OCI-LY7 (cell line): Measurements from ENCODE around the gene HPSE. TPM values are rescaled to one million over a fixed set of nuclear protein-coding genes. Genes with fewer than 3 reads are reported as not detected.

Experiments used
- BruUV-seq: library from RNA; stranded (reverse); fragments of 400-500 nt; replicated peaks from 2 replicates; lab custom pipeline; 2021; lab: Mats Ljungman, UMichigan
- CTCF ChIA-PET: fragments of 300-600 bp; sonication (Branson Sonifier 250); formaldehyde crosslinking; loops from one replicate; lab custom pipeline; 2022; ENCODE audit warnings: antibody characterized with exemption; ENCODE audit not compliant: unreplicated experiment; lab: Charles Lee
- POLR2A ChIA-PET: fragments of 300-600 bp; sonication (Branson Sonifier 250); formaldehyde crosslinking; loops from one replicate; lab custom pipeline; 2022; ENCODE audit warnings: antibody characterized with exemption; lab: Charles Lee
- DNase-seq: peaks from one replicate; pipeline ENCODE4 v3.0.0-alpha.2; 2015; ENCODE audit warnings: low spot score
- H2AFZ ChIP-seq: fragments of 200-600 bp; sonication (generic), shearing (Covaris generic); 2 replicates; pipeline ENCODE4 v1.6.1; 2014; ENCODE audit warnings: mild to moderate bottlenecking, antibody characterized with exemption, low read length, moderate library complexity
- H3K27ac ChIP-seq: fragments of 200-600 bp; sonication (generic); 2 replicates; pipeline ENCODE4 v1.5.1; 2014; ENCODE audit warnings: mixed run types, low read depth, mild to moderate bottlenecking, moderate library complexity, low read length, inconsistent platforms; ENCODE audit not compliant: poor library complexity, severe bottlenecking
- H3K36me3 ChIP-seq: fragments of 200-600 bp; sonication (generic); 2 replicates; pipeline ENCODE4 v1.6.1; 2014; ENCODE audit warnings: mild to moderate bottlenecking, antibody characterized with exemption, low read length, moderate library complexity, mixed read lengths; ENCODE audit not compliant: insufficient read depth
- H3K4me1 ChIP-seq: fragments of 200-600 bp; sonication (generic); 2 replicates; pipeline ENCODE4 v1.5.1; 2014; ENCODE audit warnings: mild to moderate bottlenecking, low read length; ENCODE audit not compliant: insufficient read depth, poor library complexity, severe bottlenecking
- H3K4me2 ChIP-seq: fragments of 200-600 bp; sonication (generic); 2 replicates; pipeline ENCODE4 v1.6.1; 2014; ENCODE audit warnings: mild to moderate bottlenecking, low read length
- H3K4me3 ChIP-seq: fragments of 200-600 bp; sonication (generic); 2 replicates; pipeline ENCODE4 v1.5.1; 2014; ENCODE audit warnings: mild to moderate bottlenecking, low read depth, low read length; ENCODE audit not compliant: poor library complexity, severe bottlenecking
- H3K79me2 ChIP-seq: fragments of 200-600 bp; sonication (generic); 2 replicates; pipeline ENCODE4 v1.6.1; 2016; ENCODE audit warnings: low read depth, mild to moderate bottlenecking, low read length, moderate library complexity, mixed read lengths; ENCODE audit not compliant: insufficient read depth
- H3K9me2 ChIP-seq: fragments of 200-600 bp; sonication (generic); 2 replicates; pipeline ENCODE4 v1.6.1; 2016; ENCODE audit warnings: mild to moderate bottlenecking, low read length, mixed read lengths; ENCODE audit not compliant: insufficient read depth
- H3K9me3 ChIP-seq: fragments of 200-600 bp; sonication (generic); 2 replicates; pipeline ENCODE4 v1.6.1; 2014; ENCODE audit warnings: mild to moderate bottlenecking, mixed run types, low read length, mixed read lengths
- H4K20me1 ChIP-seq: fragments of 200-600 bp; sonication (generic); 2 replicates; pipeline ENCODE4 v1.6.1; 2014; ENCODE audit warnings: mild to moderate bottlenecking, antibody characterized with exemption, low read length, moderate library complexity, mixed read lengths; ENCODE audit not compliant: insufficient read depth
- EZH2phosphoT487 ChIP-seq: fragments of 200-600 bp; sonication (generic); IDR thresholded peaks from 2 replicates; pipeline ENCODE4 v1.6.1; 2018; ENCODE audit warnings: low read depth, borderline replicate concordance, mild to moderate bottlenecking, mixed run types, antibody characterized with exemption, low read length, moderate library complexity, mixed read lengths
- intact Hi-C: fragments of 100-400 bp; cut with micrococcal nuclease; formaldehyde crosslinking; loops from one replicate; pipeline ENCODE4 v1.10.0; 2022; ENCODE audit not compliant: unreplicated experiment
- total RNA-seq, 2 experiments: library from RNA; depleted of rRNA in 1 of 2; stranded (reverse); fragments of >200 nt in 1 of 2; shearing (Covaris generic) in 1 of 2; gene quantifications; 2 replicates each; pipeline ENCODE4 v1.2.3, GENCODE V29; 2014 to 2022
- TF ChIP-seq, protein P1 (sequence below): fragments of 200-600 bp; sonication (generic); conservative IDR thresholded peaks from 2 replicates; pipeline ENCODE4 v1.5.1; 2014; ENCODE audit warnings: mild to moderate bottlenecking, antibody characterized with exemption, low read length, moderate library complexity, mixed read lengths

The HPSE gene
- total RNA-seq, 2 experiments from 2014 or later = 2.4 to 3.1 TPM

DNA sequence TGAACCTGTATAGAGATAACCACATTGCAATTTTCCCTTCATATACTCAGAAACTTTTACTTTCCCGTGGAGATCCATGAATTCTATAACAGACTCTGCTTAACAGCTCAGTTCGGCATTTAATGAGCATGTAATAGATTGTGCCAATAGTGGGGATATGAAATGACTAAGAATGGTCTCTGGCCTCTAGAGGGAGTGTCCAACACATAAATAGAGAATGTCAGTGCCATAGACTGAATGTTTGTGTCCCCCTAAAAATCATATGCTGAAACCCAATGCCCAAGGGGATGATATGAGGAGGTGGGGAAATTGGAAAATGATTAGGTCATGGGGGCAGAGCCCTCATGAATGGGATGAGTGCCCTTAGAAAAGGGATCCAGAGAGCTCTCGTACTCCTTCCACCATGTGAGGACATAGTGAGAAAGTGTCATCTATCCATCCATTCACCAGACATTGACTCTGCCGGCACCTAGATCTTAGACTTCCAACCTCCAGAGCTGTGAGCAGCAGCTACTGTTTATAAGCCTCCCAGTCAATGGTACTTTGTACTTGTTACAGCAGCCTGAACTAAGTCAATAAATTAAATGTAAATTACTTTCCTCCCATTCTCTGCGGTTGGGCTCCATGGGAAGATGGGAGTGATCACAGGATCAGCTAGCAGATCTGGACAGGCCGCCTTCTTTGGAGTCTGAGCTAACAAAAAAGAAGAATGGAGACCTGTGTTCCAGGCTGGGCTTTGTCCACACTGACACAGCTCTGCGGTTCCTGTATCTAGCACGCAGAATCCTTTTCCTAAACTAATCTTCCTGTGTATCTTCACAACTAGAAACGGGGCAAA is 28.1 kb upstream of the HPSE start:
- CTCF ChIA-PET = interaction anchor here (0.6 to 1.4 kb wide), 3 partner anchors 24 to 77 kb away, joined by 3 read pairs; no protein-coding TSS in a partner anchor
- no peak overlapping the region for H3K4me2 ChIP-seq
- peaks cover 20% of the 10 kb centered on the region for H3K4me1 ChIP-seq
- POLR2A ChIA-PET = interaction anchor here (1.5 kb wide), 1 partner anchor 42 kb away, joined by 4 read pairs; no protein-coding TSS in a partner anchor
- BruUV-seq = no TSS peak
- no peaks in the 10 kb centered on the region for H3K9me3 ChIP-seq
- H2AFZ ChIP-seq = peak overlapping the region; percentile 86
- H3K79me2 ChIP-seq = no peaks in the 10 kb centered on the region
- H3K9me2 ChIP-seq = no peaks in the 10 kb centered on the region
- no peak overlapping the region for H3K27ac ChIP-seq
- intact Hi-C loops = loop anchor here (1.0 to 5.0 kb wide), 4 partner anchors 95 to 278 kb away; partner anchors contain the start of genes HELQ and MRPS18C
- TF ChIP-seq EZH2phosphoT487 = no peak
- TF ChIP-seq, protein P1, sequence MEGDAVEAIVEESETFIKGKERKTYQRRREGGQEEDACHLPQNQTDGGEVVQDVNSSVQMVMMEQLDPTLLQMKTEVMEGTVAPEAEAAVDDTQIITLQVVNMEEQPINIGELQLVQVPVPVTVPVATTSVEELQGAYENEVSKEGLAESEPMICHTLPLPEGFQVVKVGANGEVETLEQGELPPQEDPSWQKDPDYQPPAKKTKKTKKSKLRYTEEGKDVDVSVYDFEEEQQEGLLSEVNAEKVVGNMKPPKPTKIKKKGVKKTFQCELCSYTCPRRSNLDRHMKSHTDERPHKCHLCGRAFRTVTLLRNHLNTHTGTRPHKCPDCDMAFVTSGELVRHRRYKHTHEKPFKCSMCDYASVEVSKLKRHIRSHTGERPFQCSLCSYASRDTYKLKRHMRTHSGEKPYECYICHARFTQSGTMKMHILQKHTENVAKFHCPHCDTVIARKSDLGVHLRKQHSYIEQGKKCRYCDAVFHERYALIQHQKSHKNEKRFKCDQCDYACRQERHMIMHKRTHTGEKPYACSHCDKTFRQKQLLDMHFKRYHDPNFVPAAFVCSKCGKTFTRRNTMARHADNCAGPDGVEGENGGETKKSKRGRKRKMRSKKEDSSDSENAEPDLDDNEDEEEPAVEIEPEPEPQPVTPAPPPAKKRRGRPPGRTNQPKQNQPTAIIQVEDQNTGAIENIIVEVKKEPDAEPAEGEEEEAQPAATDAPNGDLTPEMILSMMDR = peak; percentile 88
- H3K36me3 ChIP-seq = no peaks in the 10 kb centered on the region
- DNase-seq = peak; percentile 63
- no peaks in the 10 kb centered on the region for H4K20me1 ChIP-seq
- H3K4me3 ChIP-seq = no peak overlapping the region

DNA sequence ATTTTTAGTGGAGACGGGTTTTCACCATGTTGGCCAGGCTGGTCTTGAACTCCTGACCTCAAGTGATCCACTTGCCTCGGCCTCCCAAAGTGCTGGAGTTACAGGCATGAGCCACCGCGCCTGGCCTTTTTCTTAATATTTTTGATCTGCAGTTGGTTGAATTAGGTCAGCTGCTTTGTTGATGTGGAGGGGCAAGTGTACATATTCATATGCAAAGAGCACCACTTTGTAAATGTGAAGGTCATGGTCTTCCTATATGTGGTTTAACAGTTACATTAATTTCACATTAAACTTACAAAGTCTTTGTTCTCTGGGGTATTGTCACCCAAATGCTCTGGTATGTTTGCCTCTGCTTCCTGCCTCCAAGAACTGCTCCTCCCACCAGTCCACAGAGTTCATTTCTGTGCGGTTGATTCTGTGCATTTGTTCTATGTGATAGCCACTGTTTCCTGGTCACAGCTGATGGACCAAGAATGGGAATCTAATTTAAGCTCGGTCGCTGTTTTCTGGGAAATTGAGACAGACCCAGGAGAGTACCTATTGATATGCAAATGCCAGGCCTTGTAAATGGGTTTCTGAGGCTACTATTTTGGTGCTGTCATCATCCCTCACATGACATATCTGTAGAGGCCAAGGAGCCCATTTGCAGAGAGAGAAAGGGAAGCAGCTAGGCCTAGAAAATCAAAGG is 26.9 kb upstream of the HPSE start:
- Histone ChIP-seq H3K9me2 (no peaks in the 10 kb centered on the region), H3K36me3 (no peaks in the 10 kb centered on the region), H4K20me1 (no peaks in the 10 kb centered on the region), H2AFZ (peak overlapping the region; percentile 86), H3K4me1 (peaks cover 19% of the 10 kb centered on the region), H3K4me3 (no peak overlapping the region), H3K27ac (no peak overlapping the region), H3K79me2 (no peaks in the 10 kb centered on the region), H3K9me3 (no peaks in the 10 kb centered on the region), H3K4me2 (0 out of 2 replicates have a peak overlapping the region, but pooled peaks have one; percentile 1)
- no peak for TF ChIP-seq EZH2phosphoT487
- TF ChIP-seq, protein P1 = no peak
- BruUV-seq = no TSS peak
- intact Hi-C loops = loop anchor here (1.0 to 5.0 kb wide), 4 partner anchors 96 to 279 kb away; partner anchors contain the start of genes HELQ and MRPS18C
- POLR2A ChIA-PET = interaction anchor here (1.5 kb wide), 1 partner anchor 43 kb away, joined by 4 read pairs; no protein-coding TSS in a partner anchor
- DNase-seq = peak; percentile 9
- CTCF ChIA-PET = interaction anchor here (0.6 to 1.4 kb wide), 4 partner anchors 24 to 124 kb away, joined by 3 read pairs; partner anchors contain the start of gene ABRAXAS1
